Lung (tissue), 12 donors: ENCODE measurements around the gene ABLIM2. TPM values are rescaled to one million over a fixed set of nuclear protein-coding genes. Genes with fewer than 3 reads are reported as not detected.

Experiments
- ATAC-seq: fragments of 200-7000 bp; cut with Tn5 transposase; one replicate; pipeline ENCODE4 v1.9.1; 2020; ENCODE audit warnings: moderate number of reproducible peaks; ENCODE audit not compliant: insufficient read depth, low FRiP score
- DNase-seq, 3 donors: peaks; one replicate each; pipeline ENCODE4 v3.0.0-alpha.2; 2013 to 2017
- H3K27ac ChIP-seq, 2 donors: one replicate each; pipeline ENCODE4 v1.5.1; 2013; ENCODE audit warnings: mild to moderate bottlenecking in 2 of 2, moderate library complexity in 2 of 2, control low read depth in 1 of 2, inconsistent platforms in 1 of 2, low read depth in 1 of 2, low read length in 1 of 2
- H3K27me3 ChIP-seq, 3 donors: one replicate each; pipeline ENCODE4 v1.5.1; 2013; ENCODE audit warnings: low read length in 2 of 3; ENCODE audit not compliant: control insufficient read depth in 3 of 3, insufficient read depth in 3 of 3
- H3K36me3 ChIP-seq, 4 donors: one replicate each; pipeline ENCODE4 v1.5.1; 2013; ENCODE audit warnings: low read length in 4 of 4, mild to moderate bottlenecking in 1 of 4, moderate library complexity in 1 of 4; ENCODE audit not compliant: control insufficient read depth in 4 of 4, insufficient read depth in 4 of 4
- H3K4me1 ChIP-seq, 5 donors: one replicate each; pipeline ENCODE4 v1.5.1; 2013; ENCODE audit warnings: low read length in 5 of 5, mild to moderate bottlenecking in 2 of 5, moderate library complexity in 1 of 5; ENCODE audit not compliant: control insufficient read depth in 5 of 5, insufficient read depth in 5 of 5
- H3K4me3 ChIP-seq: one replicate; pipeline ENCODE4 v1.5.1; 2013; ENCODE audit warnings: mild to moderate bottlenecking, control low read depth, moderate library complexity
- H3K9ac ChIP-seq, 2 donors: one replicate each; pipeline ENCODE4 v1.5.1; 2013; ENCODE audit warnings: low read length in 2 of 2, control low read depth in 1 of 2; ENCODE audit not compliant: insufficient read depth in 1 of 2
- H3K9me3 ChIP-seq, 4 donors: one replicate each; pipeline ENCODE4 v1.5.1; 2013; ENCODE audit warnings: low read length in 3 of 4, mild to moderate bottlenecking in 1 of 4, moderate library complexity in 1 of 4; ENCODE audit not compliant: control insufficient read depth in 4 of 4, insufficient read depth in 3 of 4
- WGBS, 2 donors: extraction: QIAGEN DNeasy Blood & Tissue Kit; methylation state at CpG; one replicate each; pipeline ENCODE4 v1.1.7; 2013; 5-methylcytosine and 5-hydroxymethylcytosine counted together
- polyA plus RNA-seq, 2 donors: library from polyadenylated mRNA; stranded (reverse); fragments of 200-250 nt; gene quantifications; one replicate each; pipeline ENCODE4 v1.2.1, GENCODE V29; 2013
- total RNA-seq, 2 donors: library from RNA; depleted of rRNA in 1 of 2; stranded (reverse); fragments of >200 nt in 1 of 2; gene quantifications; one replicate each; pipeline ENCODE4 v1.2.1, GENCODE V29; 2014 to 2021
- TF ChIP-seq, protein P1 (sequence below): IDR thresholded peaks from 2 replicates; pipeline ENCODE4 v1.5.1; 2012; ENCODE audit warnings: mild to moderate bottlenecking; ENCODE audit errors: control extremely low read depth, extremely low read depth
- donor health status: control.
- donor health status: control.
- donor health status: Bipolar disorder and iron deficiency.
- donor health status: healthy.
- donor health status: DM: yes; HTN: yes; CAD: no.

Gene ABLIM2
- total and polyA plus RNA-seq, 4 donors, result 1.7 to 10.9 (median 5.2) TPM

DNA sequence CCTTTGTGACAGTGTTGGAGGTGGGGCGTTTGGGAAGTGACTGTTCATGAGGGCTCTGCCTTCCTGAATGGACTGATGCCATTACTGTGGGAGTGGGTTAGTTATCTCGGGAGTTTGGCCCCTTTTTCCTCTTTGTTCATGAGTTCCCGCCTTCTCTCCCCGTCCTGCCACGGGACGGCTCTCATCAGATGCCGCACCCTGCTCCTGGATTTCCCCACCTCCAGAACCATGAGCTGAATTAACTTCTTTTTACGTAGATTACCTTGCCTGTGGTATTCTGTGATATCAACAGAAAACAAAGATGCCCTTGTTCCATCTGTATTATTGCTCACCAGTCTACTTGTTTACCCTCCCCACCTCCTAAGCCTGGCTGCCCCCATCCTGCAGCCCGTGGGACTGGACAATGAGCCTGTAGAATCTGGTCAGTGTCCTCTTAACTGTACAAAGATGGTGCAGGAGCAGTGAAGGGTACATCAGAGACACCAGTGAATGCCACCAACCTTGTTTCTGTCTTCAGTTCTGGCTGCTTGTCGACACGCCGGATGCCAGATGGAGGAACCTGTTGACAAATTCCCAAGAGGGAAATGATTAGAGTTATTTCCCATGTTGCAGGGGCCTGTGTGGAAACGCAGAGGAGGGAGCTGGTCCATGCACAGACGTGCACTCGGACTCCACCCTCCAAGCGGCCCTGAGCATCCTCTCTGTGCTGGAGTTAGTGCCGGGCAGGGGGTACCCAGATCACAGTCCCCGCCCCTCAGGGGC is 104.7 kb downstream of the ABLIM2 start:
- TF ChIP-seq, protein P1, sequence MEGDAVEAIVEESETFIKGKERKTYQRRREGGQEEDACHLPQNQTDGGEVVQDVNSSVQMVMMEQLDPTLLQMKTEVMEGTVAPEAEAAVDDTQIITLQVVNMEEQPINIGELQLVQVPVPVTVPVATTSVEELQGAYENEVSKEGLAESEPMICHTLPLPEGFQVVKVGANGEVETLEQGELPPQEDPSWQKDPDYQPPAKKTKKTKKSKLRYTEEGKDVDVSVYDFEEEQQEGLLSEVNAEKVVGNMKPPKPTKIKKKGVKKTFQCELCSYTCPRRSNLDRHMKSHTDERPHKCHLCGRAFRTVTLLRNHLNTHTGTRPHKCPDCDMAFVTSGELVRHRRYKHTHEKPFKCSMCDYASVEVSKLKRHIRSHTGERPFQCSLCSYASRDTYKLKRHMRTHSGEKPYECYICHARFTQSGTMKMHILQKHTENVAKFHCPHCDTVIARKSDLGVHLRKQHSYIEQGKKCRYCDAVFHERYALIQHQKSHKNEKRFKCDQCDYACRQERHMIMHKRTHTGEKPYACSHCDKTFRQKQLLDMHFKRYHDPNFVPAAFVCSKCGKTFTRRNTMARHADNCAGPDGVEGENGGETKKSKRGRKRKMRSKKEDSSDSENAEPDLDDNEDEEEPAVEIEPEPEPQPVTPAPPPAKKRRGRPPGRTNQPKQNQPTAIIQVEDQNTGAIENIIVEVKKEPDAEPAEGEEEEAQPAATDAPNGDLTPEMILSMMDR, result no peak
- 91% methylated on average over 18 of the region's 18 CpGs for WGBS, 2 donors
- peaks cover 0 to 17% (median 5%) of the 10 kb centered on the region in 5 donors for H3K4me1 ChIP-seq
- H3K27ac ChIP-seq, result no peak overlapping the region
- DNase-seq (no peak), ATAC-seq (no peak)
- H3K27me3 ChIP-seq, result no peaks in the 10 kb centered on the region
- no peak overlapping the region for H3K9ac ChIP-seq
- peaks cover 0 to 7% (median 0%) of the 10 kb centered on the region in 4 donors for H3K9me3 ChIP-seq
- no peak overlapping the region for H3K4me3 ChIP-seq
- no peaks in the 10 kb centered on the region for H3K36me3 ChIP-seq

DNA sequence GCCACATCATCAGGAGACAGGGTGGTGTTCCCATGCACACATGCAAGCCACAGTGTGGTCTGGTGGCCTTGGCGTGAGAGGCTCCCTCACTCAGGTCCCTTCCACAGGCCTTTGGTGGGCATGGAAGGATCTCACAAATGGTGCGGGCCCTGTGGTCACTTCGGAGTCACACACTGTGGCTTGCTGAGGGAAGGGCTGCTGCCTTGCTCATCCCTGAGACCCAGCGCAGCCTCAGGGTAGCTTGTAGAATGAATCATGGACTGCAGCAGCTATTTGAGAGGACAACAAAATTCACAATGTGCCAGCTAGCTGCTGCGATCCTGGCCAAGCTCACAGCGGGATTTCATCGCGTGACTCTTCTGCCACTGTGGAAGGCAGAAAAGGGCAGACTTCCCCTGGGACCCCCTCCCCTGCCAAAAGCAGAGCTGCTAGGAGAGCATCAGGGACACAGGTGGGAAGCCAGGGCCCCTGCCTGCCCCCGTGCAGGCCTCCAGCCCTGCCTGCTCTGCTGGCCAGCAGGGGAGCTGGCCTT is 106.4 kb downstream of the ABLIM2 start:
- DNase-seq (no peak), ATAC-seq (no peak)
- H3K4me1 ChIP-seq, result peaks cover 0 to 17% (median 5%) of the 10 kb centered on the region in 5 donors
- H3K27ac ChIP-seq, result no peak overlapping the region
- no peaks in the 10 kb centered on the region for H3K36me3 ChIP-seq
- H3K9ac ChIP-seq, result no peak overlapping the region
- WGBS, 2 donors, result 91 to 97% methylated on average over 9 of the region's 9 CpGs
- no peaks in the 10 kb centered on the region for H3K27me3 ChIP-seq
- H3K9me3 ChIP-seq, result peaks cover 0 to 7% (median 0%) of the 10 kb centered on the region in 4 donors
- TF ChIP-seq, protein P1, result no peak
- no peak overlapping the region for H3K4me3 ChIP-seq

DNA sequence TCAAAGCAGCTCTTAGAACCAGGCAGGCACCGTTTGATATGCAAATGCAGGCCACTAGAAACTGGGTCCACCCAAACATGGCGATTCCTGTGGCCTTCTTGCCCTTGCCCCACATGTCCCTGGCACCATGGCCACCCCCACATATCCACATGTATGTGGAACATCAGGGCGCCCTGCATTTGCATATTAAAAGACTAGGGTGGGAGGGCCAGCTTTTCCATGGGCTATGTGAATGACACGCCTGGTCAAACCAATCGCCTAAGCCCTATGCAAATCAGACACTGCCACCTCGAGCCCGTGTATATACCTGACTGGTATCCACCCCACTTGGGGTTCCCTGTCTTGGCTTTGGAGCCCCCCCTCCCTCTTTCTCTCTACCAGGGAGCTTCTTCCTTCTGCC is 107.0 kb downstream of the ABLIM2 start:
- Histone ChIP-seq H3K9ac (no peak overlapping the region), H3K27me3 (no peaks in the 10 kb centered on the region), H3K4me1 (peaks cover 0 to 17% (median 5%) of the 10 kb centered on the region in 5 donors), H3K36me3 (no peaks in the 10 kb centered on the region), H3K27ac (no peak overlapping the region), H3K9me3 (peaks cover 0 to 7% (median 0%) of the 10 kb centered on the region in 4 donors), H3K4me3 (no peak overlapping the region)
- ATAC-seq (no peak), DNase-seq (no peak)
- TF ChIP-seq, protein P1, result no peak
- WGBS, 2 donors, result 79 to 80% methylated on average over 7 of the region's 7 CpGs
